GM12875 (cell line): Measurements from ENCODE around the gene ACD.
A peak's percentile ranks its signal among the peaks of the same experiment; 100 is the strongest.

Source experiments
- H3K4me3 ChIP-seq: one replicate; pipeline ENCODE4 v1.5.1; 2011; ENCODE audit warnings: low read depth, low read length, control low read depth
- TF ChIP-seq, protein P1 (sequence below): IDR thresholded peaks from 2 replicates; pipeline ENCODE4 v1.5.1; 2011; ENCODE audit warnings: low read depth, mild to moderate bottlenecking, control low read depth, inconsistent platforms, low read length, moderate library complexity, borderline replicate concordance; ENCODE audit not compliant: insufficient read depth

ACD gene

DNA sequence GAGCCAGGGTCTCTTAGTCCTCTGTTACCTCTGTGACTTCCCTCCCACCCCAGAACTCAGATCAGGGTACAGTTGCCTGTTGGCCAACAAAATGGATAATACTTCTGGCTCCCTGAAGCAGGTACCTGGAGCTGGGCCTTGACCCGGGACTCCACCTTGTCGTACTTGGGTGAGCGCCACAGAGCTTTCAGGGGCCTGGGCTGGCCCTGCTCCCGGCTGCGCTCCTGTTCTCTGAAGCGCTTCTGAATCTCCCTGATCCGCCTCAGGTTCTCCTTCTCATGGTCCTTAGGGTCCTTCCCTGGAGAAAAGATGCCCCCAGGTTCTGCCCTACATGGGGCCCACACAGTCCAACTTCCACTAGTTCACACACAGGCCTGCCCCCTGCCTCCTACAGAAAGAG is 4.8 kb upstream of the ACD start:
- no peak overlapping the region for H3K4me3 ChIP-seq
- TF ChIP-seq, protein P1, sequence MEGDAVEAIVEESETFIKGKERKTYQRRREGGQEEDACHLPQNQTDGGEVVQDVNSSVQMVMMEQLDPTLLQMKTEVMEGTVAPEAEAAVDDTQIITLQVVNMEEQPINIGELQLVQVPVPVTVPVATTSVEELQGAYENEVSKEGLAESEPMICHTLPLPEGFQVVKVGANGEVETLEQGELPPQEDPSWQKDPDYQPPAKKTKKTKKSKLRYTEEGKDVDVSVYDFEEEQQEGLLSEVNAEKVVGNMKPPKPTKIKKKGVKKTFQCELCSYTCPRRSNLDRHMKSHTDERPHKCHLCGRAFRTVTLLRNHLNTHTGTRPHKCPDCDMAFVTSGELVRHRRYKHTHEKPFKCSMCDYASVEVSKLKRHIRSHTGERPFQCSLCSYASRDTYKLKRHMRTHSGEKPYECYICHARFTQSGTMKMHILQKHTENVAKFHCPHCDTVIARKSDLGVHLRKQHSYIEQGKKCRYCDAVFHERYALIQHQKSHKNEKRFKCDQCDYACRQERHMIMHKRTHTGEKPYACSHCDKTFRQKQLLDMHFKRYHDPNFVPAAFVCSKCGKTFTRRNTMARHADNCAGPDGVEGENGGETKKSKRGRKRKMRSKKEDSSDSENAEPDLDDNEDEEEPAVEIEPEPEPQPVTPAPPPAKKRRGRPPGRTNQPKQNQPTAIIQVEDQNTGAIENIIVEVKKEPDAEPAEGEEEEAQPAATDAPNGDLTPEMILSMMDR, result no peak

DNA sequence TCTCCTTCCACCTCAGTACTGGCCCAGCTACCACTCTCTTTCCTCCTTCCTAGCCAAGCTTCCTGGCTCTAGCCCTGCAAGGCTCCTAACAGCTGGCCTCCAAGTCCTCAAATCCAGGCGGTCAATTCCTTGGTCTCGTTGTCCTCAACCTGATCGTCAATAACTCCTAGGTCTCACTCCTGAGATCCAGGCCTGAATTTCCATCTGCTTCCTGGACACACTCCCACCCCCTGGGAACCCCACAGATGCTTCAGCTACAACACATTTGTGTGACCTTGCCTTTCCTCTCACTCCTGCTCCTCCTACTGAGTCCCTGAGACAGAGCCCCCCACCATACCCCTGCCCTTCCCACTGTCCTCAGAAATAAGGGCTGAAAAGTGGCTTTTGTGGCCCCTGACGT is 4.2 kb upstream of the ACD start:
- TF ChIP-seq, protein P1, result no peak
- H3K4me3 ChIP-seq, result no peak overlapping the region

DNA sequence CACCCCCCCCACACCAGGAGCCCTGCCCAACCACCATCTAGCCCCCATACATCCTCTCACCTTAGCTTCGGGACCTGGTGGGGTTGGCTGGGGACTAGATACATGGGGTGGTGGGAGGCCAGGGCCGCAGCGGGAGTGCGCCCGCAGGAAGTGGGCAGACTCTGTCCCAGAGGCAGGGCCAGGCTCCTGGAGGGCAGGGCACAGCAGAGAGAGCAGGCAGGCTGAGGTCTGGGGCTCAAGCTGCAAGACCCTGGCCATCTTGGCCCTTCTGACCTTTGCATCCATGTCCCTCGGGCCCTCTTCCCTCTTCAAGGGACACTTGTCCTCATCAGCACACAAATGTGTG is 3.8 kb upstream of the ACD start:
- no peak overlapping the region for H3K4me3 ChIP-seq
- TF ChIP-seq, protein P1, result no peak

GRCh38 chr16:67663151-67663876 is 3.3 kb upstream of the ACD start:
- no peak overlapping the region for H3K4me3 ChIP-seq
- TF ChIP-seq, protein P1, result peak; percentile 25; the same call in 1 of the 2 replicates

GRCh38 chr16:67662653-67663010 is 2.6 kb upstream of the ACD start:
- TF ChIP-seq, protein P1, result no peak
- no peak overlapping the region for H3K4me3 ChIP-seq

DNA sequence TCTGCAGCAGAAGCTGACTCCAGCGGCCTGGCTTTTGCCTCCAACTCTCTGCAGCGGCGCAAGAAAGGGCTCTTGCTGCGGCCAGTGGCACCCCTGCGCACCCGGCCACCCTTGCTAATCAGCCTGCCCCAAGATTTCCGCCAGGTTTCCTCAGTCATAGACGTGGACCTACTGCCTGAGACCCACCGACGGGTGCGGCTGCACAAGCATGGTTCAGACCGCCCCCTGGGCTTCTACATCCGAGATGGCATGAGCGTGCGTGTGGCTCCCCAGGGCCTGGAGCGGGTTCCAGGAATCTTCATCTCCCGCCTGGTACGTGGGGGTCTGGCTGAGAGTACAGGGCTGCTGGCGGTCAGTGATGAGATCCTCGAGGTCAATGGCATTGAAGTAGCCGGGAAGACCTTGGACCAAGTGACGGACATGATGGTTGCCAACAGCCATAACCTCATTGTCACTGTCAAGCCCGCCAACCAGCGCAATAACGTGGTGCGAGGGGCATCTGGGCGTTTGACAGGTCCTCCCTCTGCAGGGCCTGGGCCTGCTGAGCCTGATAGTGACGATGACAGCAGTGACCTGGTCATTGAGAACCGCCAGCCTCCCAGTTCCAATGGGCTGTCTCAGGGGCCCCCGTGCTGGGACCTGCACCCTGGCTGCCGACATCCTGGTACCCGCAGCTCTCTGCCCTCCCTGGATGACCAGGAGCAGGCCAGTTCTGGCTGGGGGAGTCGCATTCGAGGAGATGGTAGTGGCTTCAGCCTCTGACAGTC is 2.0 kb upstream of the ACD start:
- H3K4me3 ChIP-seq, result no peak overlapping the region
- TF ChIP-seq, protein P1, result no peak
